Stomach smooth muscle (tissue), 2 donors: Measurements from ENCODE around the gene CFHR1.

Experiments used
- H3K27ac ChIP-seq: one replicate; pipeline ENCODE4 v1.7.0; 2013; ENCODE audit warnings: mild to moderate bottlenecking, low read length, inconsistent platforms
- H3K27me3 ChIP-seq, 2 donors: one replicate each; pipeline ENCODE4 v1.7.0; 2013; ENCODE audit warnings: low read length in 2 of 2; ENCODE audit not compliant: insufficient read depth in 2 of 2, control insufficient read depth in 1 of 2
- H3K36me3 ChIP-seq, 2 donors: one replicate each; pipeline ENCODE4 v1.7.0; 2013; ENCODE audit warnings: low read length in 2 of 2; ENCODE audit not compliant: control insufficient read depth in 2 of 2, insufficient read depth in 2 of 2
- H3K4me1 ChIP-seq: one replicate; pipeline ENCODE4 v1.7.0; 2013; ENCODE audit warnings: low read length; ENCODE audit not compliant: control insufficient read depth, insufficient read depth
- H3K4me3 ChIP-seq, 2 donors: one replicate each; pipeline ENCODE4 v1.7.0; 2013; ENCODE audit warnings: low read length in 2 of 2
- H3K9ac ChIP-seq, 2 donors: one replicate each; pipeline ENCODE4 v1.7.0; 2013; ENCODE audit warnings: low read length in 2 of 2, mild to moderate bottlenecking in 1 of 2
- H3K9me3 ChIP-seq, 2 donors: one replicate each; pipeline ENCODE4 v1.7.0; 2013; ENCODE audit warnings: low read length in 2 of 2; ENCODE audit not compliant: control insufficient read depth in 2 of 2
- donor health status: healthy.
- donor health status: Pancreatic carcinoma.

CFHR1 gene

GRCh38 chr1:196875935-196876334 lies 56.4 kb downstream of the CFHR1 start:
- Histone ChIP-seq H3K27me3 (peaks cover 0 to 4% of the 10 kb centered on the region in 2 donors), H3K9me3 (no peaks in the 10 kb centered on the region), H3K4me1 (no peaks in the 10 kb centered on the region), H3K27ac (no peak overlapping the region), H3K9ac (no peak overlapping the region), H3K4me3 (no peak overlapping the region), H3K36me3 (no peaks in the 10 kb centered on the region)

- H3K9me3 ChIP-seq = no peaks in the 10 kb centered on the region
- no peak overlapping the region for H3K4me3 ChIP-seq
- H3K27ac ChIP-seq = no peak overlapping the region
- no peaks in the 10 kb centered on the region for H3K4me1 ChIP-seq
- H3K9ac ChIP-seq = no peak overlapping the region
- H3K27me3 ChIP-seq = peaks cover 0 to 4% of the 10 kb centered on the region in 2 donors
- H3K36me3 ChIP-seq = no peaks in the 10 kb centered on the region
These were observed 58.4 kb downstream of the CFHR1 start for GRCh38 chr1:196877964-196878363.
